GM19395 (cell line): Measurements from ENCODE around the gene ZNF385B.
"Not testable (repeated sequence)": the region's sequence is repeated elsewhere in the genome, so short reads cannot be mapped to it uniquely, and the experiment has no call there.

Source experiments
- ATAC-seq: cut with Tn5 transposase; IDR thresholded peaks from one replicate; pipeline ENCODE4 v1.9.1; 2021; ENCODE audit warnings: mild to moderate bottlenecking, moderate library complexity; ENCODE audit not compliant: unreplicated experiment

The ZNF385B gene

GRCh38 chr2:179524809-179525339 lies 336.5 kb downstream of the ZNF385B start:
- ATAC-seq: no peak

GRCh38 chr2:179521944-179522343 lies 339.5 kb downstream of the ZNF385B start:
- no peak for ATAC-seq

- no peak for ATAC-seq
Observed at GRCh38 chr2:179518830-179519229, 342.6 kb downstream of the ZNF385B start.

- no peak for ATAC-seq
Observed at GRCh38 chr2:179513181-179513580, 348.2 kb downstream of the ZNF385B start.

- ATAC-seq: no peak
Observed at GRCh38 chr2:179512281-179513035, 349.0 kb downstream of the ZNF385B start.

- no peak for ATAC-seq
Observed at GRCh38 chr2:179511105-179511789, 350.2 kb downstream of the ZNF385B start.

- ATAC-seq: no peak
Observed at GRCh38 chr2:179495315-179495714, 366.1 kb downstream of the ZNF385B start.

- no peak for ATAC-seq
Observed at GRCh38 chr2:179488563-179488962, 372.8 kb downstream of the ZNF385B start.

GRCh38 chr2:179487010-179487731 lies 374.2 kb downstream of the ZNF385B start:
- ATAC-seq: no peak

- no peak for ATAC-seq
Observed at GRCh38 chr2:179483131-179483530, 378.3 kb downstream of the ZNF385B start.

GRCh38 chr2:179479947-179480346 lies 381.5 kb downstream of the ZNF385B start:
- ATAC-seq: no peak

GRCh38 chr2:179478771-179479170 lies 382.6 kb downstream of the ZNF385B start:
- no peak for ATAC-seq

- no peak for ATAC-seq
Observed at GRCh38 chr2:179470992-179471391, 390.4 kb downstream of the ZNF385B start.

- ATAC-seq: no peak
Observed at GRCh38 chr2:179470089-179470488, 391.3 kb downstream of the ZNF385B start.

- ATAC-seq: no peak
Observed at GRCh38 chr2:179467960-179468359, 393.5 kb downstream of the ZNF385B start.

GRCh38 chr2:179467111-179467510 lies 394.3 kb downstream of the ZNF385B start:
- no peak for ATAC-seq

GRCh38 chr2:179461420-179461819 lies 400.0 kb downstream of the ZNF385B start:
- no peak for ATAC-seq

- no peak for ATAC-seq
Observed at GRCh38 chr2:179460181-179460929, 401.1 kb downstream of the ZNF385B start.

- ATAC-seq: not testable (repeated sequence)
Observed at GRCh38 chr2:179458113-179458512, 403.3 kb downstream of the ZNF385B start.

- ATAC-seq: no peak
Observed at GRCh38 chr2:179455824-179456223, 405.6 kb downstream of the ZNF385B start.

- no peak for ATAC-seq
Observed at GRCh38 chr2:179455172-179455524, 406.3 kb downstream of the ZNF385B start.
